NCI-H82 treated with DMSO at 0.1 percent for 48 hours (cell line): ENCODE measurements around the gene LTK.

Source experiments
- DNase-seq: peaks from one replicate; lab custom pipeline; 2025; ENCODE audit not compliant: unreplicated experiment; lab: John Stamatoyannopoulos, UW

The LTK gene

GRCh38 chr15:41535544-41535943, 21.9 kb upstream of the LTK start:
- no peak for DNase-seq

GRCh38 chr15:41530363-41530956, 16.8 kb upstream of the LTK start:
- no peak for DNase-seq

DNA sequence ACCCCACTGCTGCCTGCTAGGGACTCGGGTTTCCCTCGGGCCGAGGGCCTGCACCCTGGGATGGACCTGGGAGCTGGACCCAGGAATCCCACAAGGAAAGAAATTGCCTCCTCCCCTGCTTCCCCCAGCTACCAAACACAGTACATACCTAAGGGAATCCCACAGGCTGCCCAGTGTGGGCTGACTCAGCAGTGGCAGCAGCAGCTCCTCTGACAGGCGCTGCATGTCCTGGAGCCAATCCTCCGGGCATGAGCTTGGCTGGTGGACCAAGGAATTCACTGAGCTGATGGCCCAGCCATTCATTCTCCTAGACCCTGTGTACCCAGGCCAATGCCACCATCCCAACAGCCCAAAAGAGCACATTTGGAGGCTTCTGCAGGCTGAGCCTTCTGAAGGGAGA, 9.5 kb upstream of the LTK start:
- DNase-seq, result no peak

GRCh38 chr15:41521614-41522013, 8.0 kb upstream of the LTK start:
- DNase-seq, result no peak

GRCh38 chr15:41520636-41521035, 7.0 kb upstream of the LTK start:
- no peak for DNase-seq

DNA sequence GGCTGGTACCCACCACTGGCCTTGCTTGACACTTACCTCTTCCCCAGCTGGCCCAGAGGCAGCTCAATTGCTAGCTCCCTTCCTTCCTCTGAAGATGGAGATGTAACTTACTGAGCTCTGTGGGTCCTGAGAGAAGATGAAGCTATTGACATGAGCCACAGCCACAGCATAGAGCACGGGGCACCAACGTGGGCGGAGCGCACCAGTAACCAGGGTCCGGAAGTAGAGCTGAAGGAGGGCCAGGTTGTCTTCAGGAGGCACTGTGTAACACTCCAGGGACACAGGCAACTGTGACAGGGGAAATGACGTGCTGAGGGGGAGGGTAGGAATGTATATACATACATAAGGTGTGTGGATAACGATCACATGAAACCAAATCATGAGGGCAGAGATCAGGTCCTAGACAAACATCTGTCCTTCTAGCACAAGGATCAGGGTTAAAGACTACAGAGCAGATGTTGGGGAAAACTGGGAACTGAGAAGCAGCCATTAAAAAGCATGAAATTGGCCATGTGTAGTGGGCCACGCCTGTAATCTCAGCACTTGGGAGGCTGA, 4.3 kb upstream of the LTK start:
- no peak for DNase-seq

DNA sequence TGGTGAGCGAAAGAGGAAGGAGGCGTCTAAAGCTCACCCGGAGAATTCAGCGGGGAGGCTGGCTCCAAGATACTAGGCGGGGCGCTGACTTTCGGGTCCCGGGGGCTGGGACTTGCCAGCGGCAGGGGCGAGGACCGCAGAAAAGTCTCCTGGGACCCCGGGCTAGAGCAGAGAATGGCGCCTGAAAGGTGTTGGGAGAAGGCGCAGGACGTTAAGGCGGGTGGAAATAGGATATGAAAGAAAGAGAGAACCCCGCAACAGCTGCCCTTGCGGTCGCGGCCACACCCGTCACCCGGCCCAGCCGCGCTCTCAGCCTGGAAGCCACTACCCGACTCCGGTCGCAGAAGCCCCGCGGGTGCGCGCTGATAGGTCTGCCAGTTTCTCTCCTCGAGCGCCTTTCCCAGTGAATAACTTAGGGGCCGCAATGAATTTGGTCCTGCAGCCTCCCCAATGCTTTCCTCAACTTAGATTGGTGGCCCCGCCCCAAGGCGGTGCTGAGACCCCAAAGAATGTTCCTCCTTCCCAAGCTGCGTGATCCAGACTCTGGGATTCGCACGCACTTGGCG, 604 bp downstream of the LTK start:
- DNase-seq, result no peak

GRCh38 chr15:41512512-41512939, 1.1 kb downstream of the LTK start:
- no peak for DNase-seq

GRCh38 chr15:41511899-41512369, 1.7 kb downstream of the LTK start:
- no peak for DNase-seq

GRCh38 chr15:41511331-41511898, 2.2 kb downstream of the LTK start:
- no peak for DNase-seq

- no peak for DNase-seq
These were observed 2.9 kb downstream of the LTK start for GRCh38 chr15:41510728-41511127.

- DNase-seq, result no peak
These were observed 5.8 kb downstream of the LTK start for GRCh38 chr15:41507820-41508290.

- no peak for DNase-seq
These were observed 6.8 kb downstream of the LTK start for GRCh38 chr15:41506796-41507341.

DNA sequence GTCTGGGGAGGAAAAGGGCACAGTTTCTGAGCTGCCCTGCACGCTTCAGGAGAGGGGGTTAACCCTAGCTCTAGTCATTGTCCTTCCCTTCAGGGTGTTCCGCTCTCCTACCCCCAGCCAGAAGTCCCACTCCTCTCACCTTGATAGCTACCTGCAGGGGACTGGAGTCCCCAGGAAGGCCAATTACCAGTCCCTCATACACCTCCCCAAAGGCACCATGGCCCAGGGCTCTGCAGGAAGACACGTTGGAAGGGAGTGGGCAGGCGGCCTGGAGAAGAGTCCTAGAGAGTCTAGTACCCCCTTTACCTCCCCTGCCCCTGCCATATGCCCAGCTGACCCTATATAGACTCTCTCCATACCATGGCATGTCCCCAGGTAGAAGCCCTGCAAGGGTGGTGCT, 7.9 kb downstream of the LTK start:
- no peak for DNase-seq

DNA sequence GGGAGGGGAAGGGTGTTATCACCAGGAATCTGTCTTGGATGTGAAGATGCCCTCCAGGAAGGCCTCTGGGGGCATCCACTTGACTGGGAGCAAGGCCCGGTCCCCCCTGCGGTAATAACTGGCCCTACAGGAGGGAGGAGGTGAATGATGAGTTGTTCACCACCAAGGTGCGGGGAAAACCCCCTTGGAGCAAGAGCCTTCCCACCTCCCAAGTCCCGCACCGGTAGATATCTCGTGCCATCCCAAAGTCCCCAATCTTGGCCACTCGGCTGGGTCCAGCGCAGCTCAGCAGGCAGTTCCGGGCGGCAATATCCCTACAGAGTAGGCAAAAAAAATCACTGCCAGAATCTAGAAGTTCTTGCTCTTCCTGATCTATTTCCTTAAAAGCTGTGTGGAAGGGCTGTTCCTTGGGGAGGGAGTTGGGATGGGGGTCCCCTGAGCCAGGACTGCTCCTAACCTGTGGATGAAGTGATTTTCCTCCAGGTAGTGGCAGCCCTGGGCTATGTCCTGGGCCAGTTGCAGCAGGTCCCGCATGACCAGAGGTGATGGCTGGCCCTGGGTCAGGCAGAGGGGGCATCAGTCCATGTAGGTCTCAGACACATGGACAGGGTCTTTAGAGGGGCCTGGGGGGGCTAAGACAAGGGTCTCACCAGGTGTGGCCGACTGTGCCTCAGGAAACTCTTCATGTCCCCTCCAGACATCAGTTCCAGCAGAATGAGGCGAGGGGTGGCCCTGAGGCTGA, 8.7 kb downstream of the LTK start:
- no peak for DNase-seq

DNA sequence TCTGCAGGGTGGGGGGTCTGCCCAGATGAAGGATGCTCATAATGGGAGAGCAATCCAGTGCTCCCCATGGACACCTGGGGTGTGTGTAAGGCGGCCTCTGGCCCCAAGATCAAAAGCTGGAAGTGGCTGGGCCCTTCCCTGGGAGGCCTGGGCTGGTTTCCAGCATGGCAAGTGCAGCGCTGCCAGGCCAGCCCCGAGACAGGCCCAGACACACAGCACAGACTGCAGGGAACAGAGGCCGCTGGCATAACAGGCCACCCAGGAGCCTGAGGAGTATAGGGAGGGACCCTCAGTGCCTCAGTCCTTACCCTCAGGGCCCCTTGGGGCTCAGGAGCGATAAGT, 10.0 kb downstream of the LTK start:
- no peak for DNase-seq

DNA sequence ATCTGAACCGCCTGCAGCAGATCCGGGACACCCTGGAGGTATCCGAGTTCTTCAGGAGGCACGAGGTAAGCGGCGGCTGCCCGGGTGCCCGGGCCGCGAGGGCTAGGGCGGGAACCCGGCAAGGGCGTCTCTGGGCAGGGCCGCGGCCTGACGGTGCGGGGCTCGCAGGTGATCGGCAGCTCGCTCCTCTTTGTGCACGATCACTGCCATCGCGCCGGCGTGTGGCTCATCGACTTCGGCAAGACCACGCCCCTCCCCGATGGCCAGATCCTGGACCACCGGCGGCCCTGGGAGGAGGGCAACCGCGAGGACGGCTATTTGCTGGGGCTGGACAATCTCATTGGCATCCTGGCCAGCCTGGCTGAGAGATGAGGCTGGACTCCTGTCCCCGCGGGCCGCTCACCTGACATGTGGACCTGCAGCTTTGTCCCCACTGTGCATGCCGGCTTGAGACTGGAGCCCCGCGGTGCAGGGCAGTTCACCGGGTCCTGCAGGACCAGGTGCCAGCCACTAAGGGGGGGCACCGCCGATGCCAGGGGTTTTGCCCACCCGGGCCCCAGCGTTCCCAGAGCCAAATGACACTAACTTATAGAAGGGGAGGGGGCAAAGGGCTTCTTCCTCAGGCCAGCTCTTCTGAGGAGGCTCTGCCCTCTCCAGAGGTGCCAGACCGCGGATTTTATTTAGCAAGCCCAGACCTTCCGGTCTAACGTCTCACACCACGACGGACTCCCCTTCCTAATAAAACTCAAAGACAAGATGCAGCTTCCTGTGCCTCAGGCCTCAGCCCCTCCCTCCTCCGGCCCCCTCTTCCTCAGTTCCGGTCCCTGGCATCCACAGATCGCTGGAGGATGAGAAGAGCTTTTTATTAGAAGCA, 10.6 kb downstream of the LTK start:
- DNase-seq, result no peak

DNA sequence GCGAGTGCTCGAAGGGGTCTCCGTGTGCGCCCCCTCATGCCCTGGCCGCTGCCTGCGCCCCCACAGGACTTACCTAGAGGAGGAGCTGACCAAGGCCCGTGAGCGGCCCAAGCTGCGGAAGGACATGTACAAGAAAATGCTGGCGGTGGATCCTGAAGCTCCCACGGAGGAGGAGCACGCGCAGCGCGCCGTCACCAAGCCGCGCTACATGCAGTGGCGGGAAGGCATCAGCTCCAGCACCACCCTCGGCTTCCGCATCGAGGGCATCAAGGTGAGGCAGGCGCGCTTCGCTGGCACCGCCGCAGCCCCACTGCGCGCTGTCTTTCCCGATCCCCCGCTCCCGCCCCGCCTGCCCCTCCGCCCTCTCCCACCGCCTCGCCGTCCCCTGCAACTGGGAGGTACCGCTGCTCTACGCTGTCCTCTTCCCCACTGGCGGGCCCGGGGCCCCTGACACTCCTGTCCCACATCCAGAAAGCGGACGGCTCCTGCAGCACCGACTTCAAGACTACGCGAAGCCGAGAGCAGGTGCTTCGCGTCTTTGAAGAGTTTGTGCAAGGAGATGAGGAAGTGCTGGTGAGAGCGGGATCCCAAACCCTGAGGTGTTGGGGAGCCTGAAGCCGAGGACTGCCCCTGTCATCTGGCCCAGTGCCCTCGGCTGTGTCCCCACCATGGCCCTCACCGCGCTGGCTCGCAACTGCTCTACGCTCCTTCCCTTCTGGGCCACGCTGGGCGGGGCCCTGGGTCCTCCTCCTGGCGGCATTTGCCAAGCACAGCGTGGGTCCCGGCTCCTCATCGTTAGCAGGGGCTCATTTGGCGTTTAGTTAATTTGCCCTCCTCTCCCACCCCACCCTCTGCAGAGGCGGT, 11.5 kb downstream of the LTK start:
- DNase-seq, result no peak

DNA sequence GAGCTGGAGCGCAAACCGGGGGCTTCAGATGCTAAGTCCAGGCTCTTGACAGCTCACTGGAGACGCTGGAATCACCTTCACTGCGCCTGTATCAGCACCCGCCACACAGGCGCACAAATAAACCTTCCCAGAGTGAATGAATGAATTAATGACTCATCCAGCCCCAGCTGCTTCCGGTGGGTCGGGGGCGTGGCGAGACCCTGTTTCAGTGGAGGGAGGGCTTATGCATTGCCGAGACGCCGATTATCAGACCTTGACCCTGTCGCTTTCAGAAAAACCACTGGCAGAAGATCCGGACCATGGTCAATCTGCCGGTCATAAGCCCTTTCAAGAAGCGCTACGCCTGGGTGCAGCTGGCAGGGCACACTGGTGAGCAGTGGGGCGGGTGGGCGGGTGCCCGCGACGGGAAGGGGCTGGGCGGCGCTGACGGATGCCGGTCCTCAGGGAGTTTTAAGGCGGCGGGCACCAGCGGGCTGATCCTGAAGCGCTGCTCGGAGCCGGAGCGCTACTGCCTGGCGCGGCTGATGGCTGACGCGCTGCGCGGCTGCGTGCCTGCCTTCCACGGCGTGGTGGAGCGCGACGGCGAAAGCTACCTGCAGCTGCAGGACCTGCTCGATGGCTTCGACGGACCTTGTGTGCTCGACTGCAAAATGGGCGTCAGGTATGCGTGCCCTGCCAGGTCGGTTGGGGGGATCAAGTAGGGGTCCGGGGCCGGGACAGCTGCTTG, 12.3 kb downstream of the LTK start:
- no peak for DNase-seq
